HG03439 (cell line): ENCODE data around the gene DIP2B.
"Not testable (repeated sequence)": the region's sequence is repeated elsewhere in the genome, so short reads cannot be mapped to it uniquely, and the experiment has no call there.

Source experiments
- ATAC-seq: cut with Tn5 transposase; IDR thresholded peaks from one replicate; pipeline ENCODE4 v1.9.1; 2021; ENCODE audit warnings: mild to moderate bottlenecking, moderate library complexity; ENCODE audit not compliant: unreplicated experiment

The DIP2B gene, protein sequence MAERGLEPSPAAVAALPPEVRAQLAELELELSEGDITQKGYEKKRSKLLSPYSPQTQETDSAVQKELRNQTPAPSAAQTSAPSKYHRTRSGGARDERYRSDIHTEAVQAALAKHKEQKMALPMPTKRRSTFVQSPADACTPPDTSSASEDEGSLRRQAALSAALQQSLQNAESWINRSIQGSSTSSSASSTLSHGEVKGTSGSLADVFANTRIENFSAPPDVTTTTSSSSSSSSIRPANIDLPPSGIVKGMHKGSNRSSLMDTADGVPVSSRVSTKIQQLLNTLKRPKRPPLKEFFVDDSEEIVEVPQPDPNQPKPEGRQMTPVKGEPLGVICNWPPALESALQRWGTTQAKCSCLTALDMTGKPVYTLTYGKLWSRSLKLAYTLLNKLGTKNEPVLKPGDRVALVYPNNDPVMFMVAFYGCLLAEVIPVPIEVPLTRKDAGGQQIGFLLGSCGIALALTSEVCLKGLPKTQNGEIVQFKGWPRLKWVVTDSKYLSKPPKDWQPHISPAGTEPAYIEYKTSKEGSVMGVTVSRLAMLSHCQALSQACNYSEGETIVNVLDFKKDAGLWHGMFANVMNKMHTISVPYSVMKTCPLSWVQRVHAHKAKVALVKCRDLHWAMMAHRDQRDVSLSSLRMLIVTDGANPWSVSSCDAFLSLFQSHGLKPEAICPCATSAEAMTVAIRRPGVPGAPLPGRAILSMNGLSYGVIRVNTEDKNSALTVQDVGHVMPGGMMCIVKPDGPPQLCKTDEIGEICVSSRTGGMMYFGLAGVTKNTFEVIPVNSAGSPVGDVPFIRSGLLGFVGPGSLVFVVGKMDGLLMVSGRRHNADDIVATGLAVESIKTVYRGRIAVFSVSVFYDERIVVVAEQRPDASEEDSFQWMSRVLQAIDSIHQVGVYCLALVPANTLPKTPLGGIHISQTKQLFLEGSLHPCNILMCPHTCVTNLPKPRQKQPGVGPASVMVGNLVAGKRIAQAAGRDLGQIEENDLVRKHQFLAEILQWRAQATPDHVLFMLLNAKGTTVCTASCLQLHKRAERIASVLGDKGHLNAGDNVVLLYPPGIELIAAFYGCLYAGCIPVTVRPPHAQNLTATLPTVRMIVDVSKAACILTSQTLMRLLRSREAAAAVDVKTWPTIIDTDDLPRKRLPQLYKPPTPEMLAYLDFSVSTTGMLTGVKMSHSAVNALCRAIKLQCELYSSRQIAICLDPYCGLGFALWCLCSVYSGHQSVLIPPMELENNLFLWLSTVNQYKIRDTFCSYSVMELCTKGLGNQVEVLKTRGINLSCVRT (N-terminal part only)

DNA sequence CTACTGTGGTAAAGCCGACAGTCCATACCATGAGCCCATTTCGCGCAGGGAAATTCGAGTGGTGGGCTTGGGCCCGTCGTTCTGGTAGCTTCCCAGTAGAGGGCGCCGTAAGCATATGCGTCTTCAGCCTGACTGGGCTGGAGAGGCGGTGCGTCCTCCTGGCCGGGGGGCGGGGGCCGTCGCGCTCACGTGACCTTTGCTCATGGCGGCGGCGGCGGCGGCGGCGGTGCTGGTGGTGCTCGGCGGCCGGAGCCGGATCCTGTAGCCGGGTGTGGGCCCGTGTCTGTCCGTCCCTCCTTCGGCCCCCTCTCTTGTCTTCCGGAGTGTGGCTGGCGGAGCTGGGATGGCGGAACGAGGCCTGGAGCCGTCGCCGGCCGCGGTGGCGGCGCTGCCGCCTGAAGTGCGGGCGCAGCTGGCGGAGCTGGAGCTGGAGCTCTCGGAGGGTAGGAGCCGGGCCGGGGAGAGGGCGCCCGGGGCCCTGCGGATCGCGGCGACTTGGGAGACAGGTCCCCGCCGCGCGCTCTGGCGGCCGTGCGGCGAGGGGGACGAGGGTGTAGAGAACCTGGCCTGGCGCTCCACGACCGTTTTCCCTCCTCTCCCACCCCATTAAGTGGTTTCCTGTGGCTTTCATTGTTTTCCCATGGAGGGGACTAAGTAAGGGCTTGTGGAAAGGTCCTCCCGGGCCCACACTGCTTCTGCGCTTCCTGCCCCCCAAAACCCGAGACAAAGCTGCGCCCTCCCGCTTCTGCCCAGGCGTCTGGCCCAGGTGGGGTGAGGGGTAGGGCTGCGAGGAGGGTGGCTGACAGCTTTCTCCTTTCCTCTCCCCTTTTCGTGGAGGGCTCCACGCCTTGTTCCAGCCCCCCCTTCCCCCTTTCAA, at the start of gene DIP2B:
DIP2B (plus strand) TSS at position 188 of the 877 bp plus-strand sequence; CDS start at position 344, 156 bp downstream.
- ATAC-seq: peak; percentile 83

DNA sequence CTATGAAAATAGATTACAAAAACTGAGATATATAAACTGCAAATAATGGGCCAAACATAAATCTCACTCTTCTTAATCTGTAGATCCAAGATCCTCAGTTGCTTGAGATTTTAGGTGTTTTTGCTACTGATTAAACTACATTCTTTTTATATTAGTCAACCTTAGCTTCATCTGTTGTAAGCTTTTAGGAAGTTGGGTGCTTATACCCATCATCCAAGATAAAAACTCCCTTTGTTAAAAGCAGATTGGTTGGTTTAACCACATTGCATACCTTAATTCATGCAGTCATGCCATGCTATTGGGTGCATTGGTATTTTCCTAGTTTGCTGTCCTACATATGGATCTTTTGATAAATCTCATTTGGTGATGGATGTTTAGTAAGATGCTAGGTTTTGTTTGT, 46.2 kb upstream of the DIP2B start:
- ATAC-seq: no peak

DNA sequence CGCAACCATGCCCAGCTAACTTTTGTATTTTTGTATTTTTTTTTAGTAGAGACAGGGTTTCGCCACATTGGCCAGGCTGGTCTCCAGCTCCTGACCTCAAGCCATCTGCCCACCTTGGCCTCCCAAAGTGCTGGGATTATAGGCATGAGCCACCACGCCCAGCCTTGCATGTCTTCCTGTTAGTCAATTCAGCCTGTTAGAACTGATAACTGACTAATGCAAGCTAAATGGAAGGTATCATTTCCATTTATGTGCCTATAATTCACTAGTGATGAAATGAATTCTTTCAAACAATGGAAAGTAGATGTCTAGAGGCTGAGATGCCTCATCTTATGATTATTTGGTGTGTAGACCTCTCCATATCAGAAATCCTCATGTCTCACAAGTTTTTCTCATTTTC, 37.3 kb upstream of the DIP2B start:
- no peak for ATAC-seq

DNA sequence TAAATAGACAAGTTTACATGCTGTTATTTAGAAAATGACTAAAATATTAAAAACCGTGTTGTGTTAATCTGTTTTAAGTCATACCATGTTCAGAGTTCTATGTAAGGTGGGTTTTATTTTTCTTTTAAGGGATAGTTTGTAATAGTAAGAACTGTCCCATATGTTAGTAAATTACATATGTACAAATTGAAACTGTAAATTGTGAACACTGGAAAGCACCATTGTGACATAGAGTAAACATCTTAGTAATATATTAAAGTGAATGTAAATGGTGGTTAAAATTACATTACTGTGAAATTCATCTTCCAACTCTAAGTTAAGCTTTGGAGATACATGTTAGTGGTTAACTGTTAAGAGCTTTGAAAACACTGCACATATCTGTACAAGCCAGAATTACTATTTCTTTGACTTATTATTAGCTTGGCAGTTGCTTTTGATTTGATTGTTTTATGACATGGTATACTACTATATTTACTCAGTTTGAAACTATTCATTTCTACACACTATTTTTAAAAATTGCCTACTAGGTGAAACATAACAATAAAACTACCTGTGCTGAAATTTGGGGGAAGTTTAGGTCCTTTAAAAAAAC, 27.4 kb upstream of the DIP2B start:
- peak; percentile 48 for ATAC-seq

DNA sequence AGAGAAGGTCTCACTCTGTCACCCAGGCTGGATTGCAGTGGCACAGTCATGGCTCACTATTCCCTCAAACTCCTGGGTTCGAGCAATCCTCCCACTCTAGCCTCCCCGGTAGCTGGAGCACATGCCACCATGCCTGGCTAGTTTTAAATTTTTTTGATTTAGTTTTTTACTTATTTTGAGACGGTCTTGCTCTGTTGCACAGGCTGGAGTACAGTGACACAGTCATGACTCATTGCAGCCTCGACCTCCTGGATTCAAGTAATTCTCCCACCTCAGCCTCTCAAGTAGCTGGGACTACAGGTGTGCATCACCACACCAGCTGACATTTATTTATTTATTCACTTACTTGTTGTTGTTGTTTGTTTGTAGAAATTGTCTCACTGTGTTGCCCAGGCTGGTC, 22.2 kb upstream of the DIP2B start:
- ATAC-seq: no peak

DNA sequence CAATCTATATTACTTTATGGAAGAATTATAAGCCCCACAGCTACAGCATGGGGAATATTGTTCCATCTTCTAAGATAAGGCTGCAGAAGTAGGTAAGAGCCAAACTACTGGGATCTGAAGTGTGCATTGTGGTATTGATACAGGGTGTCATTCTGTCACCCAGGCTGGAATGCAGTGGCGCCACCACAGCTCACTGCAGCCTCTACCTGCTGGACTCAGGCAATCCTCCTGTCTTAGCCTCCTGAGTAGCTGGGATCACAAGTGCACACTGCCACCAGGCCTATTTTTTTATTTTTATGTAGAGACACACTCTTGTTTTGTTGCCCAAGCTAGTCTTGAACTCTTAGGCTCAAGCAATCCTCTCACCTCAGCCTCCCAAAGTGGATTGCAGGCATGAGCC, 21.3 kb upstream of the DIP2B start:
- no peak for ATAC-seq

DNA sequence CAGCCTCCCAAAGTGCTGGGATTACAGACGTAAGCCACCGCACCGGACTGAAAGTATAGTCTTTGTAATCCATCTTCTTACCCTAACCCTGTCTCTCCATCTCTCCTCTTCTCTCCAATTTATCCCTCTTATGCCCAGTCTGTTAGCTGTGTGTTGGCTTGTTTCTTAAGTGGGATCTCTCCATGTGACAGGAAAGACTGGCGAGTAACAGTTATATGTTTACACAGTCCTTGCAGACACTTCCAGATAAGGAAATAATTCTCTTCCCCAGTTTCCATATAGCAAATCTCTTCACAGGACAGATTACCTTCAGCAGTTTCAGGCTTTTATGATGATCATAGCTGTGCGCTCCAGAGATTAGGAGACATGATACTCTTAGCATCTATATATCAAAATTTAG, 16.0 kb upstream of the DIP2B start:
- no peak for ATAC-seq

DNA sequence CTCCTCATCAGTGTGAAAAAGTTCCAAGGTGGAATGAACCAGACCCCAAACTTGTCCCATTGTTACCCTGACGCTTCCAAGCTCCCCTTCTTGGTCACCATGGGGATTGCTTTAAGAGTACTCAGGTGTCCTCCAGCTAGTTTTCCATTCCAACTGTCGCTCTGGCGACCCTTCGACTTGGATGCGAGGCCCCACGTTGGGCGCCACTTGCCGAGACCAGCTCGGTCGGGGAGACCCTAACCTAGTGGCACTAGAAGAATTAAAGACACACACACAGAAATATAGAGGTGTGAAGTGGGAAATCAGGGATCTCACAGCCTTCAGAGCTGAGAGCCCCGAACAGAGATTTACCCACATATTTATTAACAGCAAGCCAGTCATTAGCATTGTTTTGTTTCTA, 6.7 kb upstream of the DIP2B start:
- ATAC-seq: not testable (repeated sequence)

DNA sequence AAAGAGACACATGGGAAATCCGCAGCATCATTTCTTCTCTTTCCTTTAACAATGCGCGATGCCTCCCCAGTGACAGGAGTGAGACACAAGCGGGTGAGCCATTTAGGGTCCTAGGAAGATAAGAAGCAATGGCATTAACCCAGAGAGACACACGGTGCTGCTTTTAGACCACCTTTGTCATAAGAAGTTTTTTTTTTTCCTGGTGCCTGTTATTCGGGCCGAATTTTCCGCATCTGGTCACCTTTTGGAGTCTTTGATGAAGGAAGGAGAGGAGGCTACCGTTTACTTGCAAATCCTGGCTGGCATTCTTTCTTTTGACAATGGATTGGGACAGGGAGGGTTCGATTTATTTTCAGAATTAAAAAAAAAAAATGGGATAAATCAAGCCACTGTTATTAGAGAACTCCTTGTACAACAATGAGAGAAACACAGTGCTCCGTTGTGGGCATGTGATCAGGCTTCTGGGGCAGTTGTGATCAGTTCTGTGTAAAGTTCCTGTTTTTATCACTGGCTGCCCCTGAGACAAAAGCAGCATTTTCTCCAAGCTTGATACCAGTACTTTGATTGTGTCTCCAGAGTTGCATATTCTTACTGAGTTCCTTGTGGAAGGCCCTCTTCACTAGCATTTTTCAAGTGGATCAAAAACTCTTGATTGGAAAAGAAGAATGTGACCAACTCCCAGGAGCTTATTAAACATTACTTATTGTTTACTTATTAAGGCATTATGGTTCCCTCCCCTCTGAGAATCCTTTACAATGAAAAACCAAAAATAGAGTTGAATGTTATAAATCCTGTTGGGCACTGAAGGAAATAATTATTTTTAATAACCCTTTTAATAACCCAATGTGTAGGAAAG, 1.1 kb downstream of the DIP2B start:
- no peak for ATAC-seq

DNA sequence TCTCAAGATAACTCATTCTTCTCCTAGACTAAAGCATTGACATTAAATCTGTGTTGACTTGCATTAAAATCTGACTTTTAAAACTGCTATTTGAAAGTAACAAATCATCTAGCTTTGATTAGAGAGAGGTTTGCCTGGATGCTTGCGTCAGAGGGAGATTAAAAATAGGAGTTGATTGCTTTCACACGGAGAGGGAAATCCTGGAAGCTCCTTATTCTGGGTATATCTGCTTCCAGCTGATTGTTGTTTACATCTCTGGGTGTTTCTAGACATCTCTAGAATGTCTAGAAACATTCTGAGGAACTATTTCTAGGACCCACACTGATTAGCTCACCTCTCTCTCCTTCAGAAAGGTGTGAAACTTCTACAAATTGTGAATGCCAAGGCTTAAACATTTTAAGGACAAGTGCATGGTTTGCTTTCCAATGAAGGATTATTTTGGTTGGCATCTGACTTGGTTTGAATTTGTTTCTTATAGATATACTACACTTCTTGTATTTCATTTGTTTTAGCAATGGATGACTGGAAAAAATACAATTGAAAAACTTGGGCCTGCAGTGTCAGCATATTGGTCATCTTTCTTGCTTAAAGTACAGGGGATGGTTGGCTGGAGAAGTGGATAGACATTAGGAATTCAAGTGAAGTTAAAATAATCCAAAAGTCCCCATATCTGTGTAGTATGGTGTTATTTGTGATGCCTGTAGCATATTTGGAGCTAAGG, 2.1 kb downstream of the DIP2B start:
- no peak for ATAC-seq

DNA sequence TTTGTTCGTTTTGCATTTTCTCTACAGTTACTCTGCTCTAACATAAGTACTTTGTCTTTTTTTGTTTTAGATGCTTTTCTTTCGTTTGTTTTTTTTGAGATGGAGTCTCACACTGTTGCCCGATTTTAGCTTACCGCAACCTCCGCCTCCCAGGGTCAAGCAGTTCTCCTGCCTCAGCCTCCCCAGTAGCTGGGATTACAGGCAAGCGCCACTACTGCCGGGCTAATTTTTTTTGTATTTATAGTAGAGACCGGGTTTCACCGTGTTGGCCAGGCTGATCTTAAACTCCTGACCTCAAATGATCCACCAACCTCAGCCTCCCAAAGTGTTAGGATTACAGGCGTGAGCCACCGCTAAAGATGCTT, 2.7 kb downstream of the DIP2B start:
- no peak for ATAC-seq

DNA sequence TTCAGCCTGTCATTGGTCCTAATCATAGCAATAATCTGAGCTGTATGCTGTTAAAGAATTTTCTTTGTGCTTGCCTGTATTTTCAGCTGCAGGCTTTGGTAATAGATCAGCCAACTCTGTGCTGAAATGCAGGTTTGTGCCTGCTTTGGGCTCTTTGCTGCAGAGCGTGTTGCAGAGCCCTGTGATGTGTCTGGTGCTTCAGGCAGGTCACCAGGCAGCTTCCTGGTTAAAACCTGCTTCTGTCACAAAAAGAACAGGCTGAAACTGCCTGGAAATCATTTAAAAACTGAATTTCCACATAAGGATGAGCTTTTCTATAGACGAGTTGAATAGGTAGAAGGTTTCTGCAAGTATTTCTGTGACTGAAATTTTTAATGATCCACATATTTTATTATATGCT, 3.1 kb downstream of the DIP2B start:
- ATAC-seq: no peak

DNA sequence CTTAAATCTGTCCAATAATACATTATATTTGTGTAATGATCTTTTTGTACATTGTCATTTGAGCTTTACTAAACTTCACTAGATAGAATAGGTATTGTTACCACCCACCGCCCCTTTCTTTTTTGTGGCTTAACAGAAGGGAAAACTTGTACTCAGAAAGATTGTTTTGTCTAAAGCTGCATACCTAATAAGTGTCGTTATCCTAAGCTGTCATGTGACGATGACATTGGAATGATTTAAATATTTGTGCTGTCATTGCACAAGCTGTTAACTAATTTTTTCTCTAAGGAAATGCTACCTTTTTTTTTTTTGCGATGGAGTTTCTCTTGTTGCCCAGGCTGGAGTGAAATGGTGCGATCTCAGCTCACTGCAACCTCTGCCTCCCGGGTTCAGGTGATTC, 3.6 kb downstream of the DIP2B start:
- no peak for ATAC-seq

DNA sequence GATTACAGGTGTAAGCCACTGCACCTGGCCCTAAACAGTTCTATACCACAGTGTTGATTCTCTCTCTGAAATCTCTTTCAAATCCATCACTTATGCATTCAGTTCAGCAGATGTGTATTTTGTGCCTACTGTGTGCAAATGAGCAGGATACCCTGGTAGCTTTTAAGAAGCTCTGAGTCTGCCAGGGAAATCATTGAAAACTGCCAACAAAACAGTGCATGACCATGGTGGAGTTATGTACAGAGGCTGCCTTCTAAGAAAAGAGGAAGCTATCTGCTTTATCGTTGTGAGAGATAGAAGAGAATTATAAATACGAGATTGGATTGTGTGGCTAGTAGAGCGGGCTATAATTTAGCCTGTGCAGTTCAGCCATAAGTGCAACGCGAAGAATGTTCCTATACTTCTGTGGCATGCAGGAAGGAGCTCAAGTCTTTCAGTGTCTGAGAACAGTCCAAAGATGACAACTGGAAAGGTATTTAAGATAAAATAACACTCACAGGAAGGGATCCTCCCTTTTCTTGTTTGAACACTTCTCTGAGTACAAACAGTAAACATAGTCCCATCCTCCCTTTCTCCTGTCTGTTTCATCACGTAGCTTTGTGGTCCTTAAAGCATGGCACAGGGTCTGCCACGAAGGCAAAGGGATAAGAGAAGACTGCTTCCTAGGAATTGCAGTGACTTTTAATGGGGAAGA, 4.3 kb downstream of the DIP2B start:
- ATAC-seq: no peak

DNA sequence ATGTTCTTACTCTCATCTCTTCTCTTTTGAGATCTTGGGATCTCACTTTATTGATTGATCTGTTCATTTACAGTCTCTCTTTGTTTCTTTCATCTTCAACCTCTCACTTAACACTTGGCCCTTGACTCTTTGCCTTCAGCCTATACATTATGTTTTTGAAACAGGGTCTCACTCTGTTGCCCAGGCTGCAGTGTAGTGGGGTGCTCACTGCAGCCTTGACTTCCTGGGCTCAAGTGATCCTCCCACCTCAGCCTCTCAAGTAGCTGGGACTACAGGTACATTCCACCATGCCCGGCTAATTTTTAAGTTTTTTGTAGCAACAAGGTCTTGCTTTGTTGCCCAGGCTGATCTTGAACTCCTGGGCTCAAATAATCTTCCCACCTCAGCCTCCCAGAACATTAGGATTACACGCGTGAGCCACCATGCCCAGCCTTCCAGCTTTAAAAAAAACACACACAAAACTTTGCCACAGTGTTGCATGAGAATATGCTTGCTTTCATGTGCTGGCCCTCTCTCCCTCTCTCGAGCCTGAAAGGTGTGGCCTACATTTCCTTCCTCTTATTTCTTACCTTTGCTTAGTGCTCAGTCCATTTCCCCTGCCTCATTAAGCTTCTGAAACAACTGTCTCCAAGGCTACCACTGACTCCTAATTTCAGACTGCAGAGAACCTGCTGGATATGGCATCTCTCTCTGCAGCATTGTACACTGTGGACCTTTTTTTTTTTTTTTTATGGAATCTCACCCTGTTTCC, 9.9 kb downstream of the DIP2B start:
- ATAC-seq: no peak

DNA sequence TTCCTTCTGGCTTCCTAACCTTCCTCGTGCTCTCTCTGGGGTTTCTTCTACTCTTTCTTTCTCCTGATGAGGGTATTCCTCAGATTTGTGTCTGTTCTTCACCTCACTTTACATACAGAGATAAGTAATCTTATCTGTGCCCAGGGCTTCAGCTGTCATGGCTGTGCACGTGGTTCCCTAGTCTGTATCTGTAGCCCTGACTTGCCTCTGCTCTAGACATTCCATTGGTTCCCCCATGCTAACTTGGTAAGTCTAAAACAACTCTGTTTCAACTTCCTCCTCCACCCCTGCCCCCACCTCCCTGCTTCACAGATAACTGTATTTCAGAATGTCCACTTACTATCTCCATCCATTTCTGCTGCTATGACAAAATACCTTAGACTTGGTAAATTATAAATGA, 10.8 kb downstream of the DIP2B start:
- no peak for ATAC-seq

DNA sequence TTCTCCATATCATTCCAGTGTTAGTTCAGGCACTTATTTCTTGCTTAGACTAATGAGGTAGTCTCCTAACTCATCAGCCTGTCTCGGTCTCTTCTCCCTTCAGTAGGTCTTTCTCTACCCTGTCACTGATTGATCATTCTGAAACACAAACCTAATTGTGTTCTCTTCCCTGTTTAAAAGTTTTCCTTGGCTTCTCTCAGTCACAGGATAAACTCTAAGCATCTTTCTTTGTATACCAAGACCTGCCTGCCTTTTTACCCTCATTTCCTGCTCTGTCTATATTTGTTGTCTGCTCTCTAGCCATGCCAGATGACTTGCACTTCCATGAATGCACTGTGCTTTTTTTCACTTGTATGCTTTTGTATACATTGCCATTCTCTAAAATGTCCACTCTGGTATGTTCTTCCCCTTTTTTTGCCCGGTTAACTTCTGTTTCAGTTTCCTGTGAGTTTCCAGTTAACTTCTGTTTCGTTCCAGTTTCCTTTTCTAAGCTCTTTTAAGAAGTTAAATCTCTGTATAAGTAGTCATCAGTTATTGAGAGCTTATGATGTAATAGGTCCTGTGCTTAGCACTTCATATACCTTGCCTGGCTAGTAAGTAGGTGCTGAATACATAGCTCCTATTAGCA, 12.8 kb downstream of the DIP2B start:
- peak; percentile 62 for ATAC-seq
